ENCODE results near the gene DNAJC4.

DNA sequence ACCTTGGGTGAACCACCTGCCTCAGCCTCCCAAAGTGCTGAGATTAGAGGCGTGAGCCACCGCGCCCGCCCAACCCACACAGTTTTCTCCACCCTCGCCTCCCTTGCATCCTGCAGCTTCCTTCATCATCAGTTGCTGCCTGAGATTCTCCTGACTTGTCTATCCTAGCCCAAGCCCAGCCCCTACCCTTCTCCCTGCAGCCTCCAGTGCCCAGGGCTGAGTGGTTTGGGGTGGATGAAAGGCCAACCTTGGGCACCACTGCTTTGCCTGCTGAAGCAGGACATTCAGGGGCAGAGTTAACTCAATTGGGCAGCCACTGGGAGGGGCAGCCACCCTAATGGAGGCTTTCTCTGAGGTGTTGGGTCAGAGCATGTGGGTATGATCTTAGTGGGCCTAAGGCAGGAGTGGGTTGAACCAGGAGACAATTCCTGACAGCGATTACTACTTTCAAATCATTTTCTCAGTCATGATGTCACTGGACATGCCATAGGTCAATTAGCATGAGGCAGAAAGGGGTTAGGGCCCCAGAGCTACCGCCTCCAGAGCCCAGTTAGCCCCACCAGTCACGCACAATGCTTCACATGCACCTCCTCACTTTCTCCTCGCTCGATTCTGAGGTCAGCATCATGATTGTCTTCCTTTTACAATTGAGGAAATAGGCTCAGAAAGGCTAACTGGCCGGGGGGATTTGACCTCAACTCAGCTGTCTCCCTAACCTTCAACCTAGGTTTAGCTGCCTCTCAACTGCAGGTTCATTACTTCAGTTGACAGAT is 9.5 kb downstream of the DNAJC4 start:
- TF ChIP-seq, protein P1, sequence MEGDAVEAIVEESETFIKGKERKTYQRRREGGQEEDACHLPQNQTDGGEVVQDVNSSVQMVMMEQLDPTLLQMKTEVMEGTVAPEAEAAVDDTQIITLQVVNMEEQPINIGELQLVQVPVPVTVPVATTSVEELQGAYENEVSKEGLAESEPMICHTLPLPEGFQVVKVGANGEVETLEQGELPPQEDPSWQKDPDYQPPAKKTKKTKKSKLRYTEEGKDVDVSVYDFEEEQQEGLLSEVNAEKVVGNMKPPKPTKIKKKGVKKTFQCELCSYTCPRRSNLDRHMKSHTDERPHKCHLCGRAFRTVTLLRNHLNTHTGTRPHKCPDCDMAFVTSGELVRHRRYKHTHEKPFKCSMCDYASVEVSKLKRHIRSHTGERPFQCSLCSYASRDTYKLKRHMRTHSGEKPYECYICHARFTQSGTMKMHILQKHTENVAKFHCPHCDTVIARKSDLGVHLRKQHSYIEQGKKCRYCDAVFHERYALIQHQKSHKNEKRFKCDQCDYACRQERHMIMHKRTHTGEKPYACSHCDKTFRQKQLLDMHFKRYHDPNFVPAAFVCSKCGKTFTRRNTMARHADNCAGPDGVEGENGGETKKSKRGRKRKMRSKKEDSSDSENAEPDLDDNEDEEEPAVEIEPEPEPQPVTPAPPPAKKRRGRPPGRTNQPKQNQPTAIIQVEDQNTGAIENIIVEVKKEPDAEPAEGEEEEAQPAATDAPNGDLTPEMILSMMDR (conservative IDR thresholded peaks at IDR 0.05; ENCODE audit: low read length): no peak
- no peak for TF ChIP-seq EZH2phosphoT487 (IDR thresholded peaks at IDR 0.05; ENCODE audit: borderline replicate concordance)
